HG03575 (cell line): Measurements from ENCODE around the gene SMIM5.

Experiments used
- ATAC-seq: cut with Tn5 transposase; IDR thresholded peaks from one replicate; pipeline ENCODE4 v1.9.1; 2021; ENCODE audit not compliant: unreplicated experiment, insufficient number of reproducible peaks, low FRiP score; ENCODE audit errors: extremely low read depth

SMIM5 gene

DNA sequence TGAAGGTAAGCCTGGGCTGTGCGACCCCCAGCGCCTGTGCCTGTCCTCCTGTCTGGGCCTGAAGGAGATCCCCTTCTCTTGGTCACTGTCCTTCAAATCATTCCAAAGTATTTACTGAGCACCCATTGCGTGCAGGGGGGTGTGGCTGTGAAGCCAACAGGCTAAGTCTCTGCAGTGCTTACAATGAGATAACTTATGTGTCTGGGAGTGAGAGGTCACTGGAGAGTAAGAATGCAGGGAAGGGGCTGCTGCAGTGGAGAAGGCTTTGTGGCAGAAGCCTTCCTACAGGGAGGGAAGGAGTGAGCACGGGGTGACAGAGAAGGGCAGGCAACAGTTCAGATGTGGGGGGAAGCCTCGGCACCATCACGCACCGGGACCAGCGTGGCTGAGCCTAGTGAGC, 11.2 kb upstream of the SMIM5 start:
- no peak for ATAC-seq

DNA sequence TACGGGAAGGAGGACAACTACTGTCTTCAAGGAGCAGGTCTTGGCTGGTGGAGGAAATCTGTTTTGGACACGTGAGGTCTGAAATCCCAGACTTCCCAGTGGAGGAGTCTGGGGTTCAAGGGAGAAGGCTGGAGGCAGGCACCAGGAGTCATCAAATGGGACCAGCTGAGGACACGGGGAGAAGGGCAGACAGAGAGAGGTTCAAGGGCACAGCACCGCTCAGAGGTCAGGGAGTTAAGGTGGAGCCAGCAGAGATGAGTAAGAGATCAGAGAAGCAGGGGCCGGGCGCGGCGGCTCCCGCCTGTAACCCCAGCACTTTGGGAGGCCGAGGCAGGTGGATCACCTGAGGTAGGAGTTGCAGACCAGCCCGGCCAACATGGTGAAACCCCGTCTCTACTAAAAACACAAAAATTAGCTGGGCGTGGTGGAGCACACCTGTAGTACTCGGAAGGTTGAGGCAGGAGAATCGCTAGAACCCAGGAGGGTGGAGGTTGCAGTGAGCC, 10.4 kb upstream of the SMIM5 start:
- ATAC-seq = no peak

DNA sequence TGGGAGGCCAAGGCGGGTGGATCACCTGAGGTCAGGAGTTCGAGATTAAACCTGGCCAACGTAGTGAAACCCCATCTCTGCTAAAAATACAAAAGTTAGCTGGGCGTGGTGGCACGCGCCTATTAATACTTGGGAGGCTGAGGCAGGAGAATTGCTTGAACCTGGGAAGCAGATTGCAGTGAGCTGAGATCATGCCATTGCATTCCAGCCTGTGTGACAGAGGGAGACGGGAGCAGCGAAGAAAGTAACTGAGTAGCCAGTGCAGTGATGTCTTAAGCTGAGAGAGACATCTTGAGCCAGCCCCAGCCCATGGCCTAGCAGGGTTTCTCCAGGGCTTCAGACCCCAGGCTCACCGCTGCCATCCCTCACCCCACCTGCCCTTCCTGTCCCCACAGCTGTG, 9.8 kb upstream of the SMIM5 start:
- ATAC-seq = no peak

DNA sequence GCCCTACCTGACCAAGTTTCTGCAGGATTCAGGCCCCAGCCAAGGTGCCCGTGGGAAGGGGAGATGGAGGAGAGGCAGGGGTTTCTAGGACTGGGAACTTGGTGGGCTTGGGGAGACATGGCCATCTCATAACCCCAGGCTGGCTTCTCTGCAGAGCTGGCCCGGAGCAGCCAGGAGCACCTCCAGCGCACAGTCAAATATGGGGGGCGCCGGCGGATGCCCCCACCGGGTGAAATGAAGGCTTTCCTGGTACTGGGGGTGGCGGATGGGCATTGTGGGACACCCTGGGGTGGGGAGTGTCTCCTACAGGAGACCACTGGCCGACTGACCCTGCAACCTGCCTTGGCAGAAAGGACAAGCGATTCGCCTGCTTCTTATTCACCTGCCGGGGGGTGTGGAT, 9.2 kb upstream of the SMIM5 start:
- ATAC-seq = no peak

DNA sequence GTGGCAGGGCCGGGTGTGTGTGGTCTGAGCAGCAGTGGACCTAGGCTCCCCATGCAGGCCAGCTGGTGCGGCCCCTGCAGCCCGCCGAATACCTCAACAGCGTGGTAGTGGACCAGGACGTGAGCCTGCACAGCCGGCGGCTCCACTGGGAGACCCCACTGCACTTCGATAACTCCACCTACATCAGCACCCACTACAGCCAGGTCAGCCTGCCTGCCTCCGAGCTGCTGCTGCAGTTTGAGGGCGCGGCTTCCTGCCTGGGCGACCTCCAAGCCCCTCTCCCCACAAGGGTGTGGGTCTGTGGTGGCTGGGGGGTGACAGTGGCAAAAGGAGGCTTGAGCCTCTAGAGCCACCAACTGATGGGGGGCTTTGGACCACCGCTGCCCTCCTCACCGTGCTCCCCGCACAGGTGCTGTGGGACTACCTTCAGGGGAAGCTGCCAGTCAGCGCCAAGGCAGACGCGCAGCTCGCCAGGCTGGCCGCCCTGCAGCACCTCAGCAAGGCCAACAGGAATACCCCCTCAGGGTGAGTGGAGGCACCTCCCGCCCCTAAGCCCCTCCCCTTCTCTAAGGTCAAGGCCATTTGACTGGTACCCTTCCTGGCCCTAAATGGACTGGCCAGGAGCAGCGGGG, 8.4 kb upstream of the SMIM5 start:
- ATAC-seq = no peak

DNA sequence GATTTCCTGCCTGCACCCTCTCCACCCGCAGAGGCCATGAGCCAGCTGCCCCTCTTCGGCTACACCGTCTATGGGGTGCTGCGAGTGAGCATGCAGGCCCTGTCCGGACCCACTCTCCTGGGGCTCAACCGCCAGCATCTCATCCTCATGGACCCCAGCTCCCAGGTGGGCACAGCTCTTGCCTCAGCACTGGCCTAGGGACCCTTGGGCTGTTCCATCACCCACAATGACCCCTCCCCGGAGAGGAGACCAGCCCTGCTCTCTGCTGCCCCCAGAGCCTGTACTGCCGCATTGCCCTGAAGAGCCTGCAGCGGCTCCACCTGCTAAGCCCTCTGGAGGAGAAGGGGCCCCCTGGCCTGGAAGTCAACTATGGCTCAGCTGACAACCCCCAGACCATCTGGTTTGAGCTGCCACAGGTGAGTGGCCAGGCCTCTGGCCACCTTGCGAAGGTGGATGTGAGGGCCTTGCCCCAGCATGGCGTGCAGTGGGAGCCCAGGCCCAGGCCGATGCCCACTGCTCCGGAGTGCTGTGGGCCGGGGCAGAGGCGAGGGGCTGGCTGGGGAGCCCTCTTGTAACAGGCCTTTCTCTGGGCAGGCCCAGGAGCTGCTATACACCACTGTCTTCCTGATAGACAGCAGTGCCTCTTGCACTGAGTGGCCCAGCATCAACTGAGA, 7.3 kb upstream of the SMIM5 start:
- ATAC-seq = no peak

DNA sequence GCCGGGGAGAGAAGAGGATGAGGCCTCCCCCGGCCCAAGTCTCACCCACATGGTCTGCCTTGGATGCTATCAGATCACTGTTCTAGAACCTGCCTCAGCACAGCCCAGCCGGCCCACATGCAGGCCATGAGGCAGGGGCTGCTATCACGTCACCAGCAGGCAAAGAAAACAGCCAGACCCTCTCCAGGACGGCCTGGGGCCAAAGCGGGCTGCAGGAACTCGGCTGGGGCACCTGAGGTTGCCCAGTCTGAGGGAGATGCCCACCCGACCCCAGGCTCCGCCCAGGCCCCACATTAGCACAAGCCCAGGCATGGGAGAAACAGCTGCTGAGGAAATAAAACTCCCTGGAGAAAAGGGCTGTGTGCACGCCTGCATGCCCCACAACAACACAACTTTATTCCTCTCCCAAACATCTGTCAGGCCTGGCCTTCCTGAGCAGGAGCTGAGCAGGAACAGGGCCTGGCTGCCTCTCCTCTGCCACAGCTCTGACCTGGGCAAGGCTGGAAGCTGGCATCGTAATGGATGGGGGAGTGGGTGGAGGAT, 6.7 kb upstream of the SMIM5 start:
- ATAC-seq = no peak

DNA sequence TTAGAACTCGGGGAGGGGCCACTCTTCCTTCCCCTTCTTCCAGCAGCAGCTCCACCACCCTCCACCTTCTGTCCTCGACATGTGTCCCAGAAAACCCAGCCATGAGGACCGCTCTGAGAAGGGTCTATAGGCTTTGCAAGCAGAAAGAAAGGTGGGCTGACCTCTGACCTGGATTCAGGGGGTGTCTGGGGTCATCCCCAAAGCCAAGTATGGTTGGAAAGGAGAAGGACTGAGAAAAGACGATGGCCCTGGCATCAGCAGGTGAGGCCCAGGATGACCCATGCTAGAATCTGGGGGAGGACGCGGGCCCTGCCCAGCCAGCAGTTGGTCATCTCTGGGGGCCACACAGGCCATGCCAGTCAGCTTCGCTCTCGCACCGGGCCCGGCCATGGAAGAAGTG, 6.1 kb upstream of the SMIM5 start:
- no peak for ATAC-seq

DNA sequence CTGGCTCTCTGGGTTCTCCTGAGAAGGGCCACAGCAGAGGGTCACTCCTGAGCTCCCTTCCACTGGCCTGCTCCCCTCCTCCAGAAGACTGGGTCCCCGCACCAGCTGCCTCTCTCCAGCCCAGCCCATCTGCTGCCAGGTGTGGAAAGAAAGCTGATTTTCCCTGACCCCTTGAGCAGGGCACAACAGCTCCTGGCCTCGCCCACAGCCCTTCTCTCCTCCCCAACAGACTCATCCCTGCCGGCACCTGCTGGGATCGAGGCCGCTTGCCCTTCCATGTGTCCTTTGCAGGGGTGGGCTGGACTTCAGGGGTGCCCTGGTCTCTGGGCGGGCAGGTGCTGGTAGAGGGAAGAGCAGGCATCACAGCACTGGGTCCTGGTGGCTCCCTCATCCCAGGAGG, 4.8 kb upstream of the SMIM5 start:
- ATAC-seq = no peak

DNA sequence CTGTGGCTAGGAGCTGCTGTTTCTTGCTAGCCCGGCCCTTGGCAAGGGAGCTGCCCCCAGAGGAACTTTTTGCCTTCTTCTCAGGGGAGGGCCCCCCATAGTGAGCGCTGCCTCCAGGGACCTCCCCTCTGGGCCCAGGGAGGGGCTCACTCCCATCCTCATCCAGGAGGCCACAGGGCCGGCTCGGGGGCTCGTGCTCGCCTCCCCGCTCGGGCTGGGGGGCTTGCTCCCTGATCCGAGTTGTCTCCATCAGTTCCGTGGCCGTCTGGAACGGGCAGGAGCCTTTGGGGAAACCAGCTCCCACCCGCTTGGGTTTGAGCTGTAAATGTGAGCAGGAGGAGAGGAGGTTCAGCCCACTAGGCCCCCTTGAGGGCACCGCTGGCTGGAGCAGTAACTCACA, 4.1 kb upstream of the SMIM5 start:
- no peak for ATAC-seq

DNA sequence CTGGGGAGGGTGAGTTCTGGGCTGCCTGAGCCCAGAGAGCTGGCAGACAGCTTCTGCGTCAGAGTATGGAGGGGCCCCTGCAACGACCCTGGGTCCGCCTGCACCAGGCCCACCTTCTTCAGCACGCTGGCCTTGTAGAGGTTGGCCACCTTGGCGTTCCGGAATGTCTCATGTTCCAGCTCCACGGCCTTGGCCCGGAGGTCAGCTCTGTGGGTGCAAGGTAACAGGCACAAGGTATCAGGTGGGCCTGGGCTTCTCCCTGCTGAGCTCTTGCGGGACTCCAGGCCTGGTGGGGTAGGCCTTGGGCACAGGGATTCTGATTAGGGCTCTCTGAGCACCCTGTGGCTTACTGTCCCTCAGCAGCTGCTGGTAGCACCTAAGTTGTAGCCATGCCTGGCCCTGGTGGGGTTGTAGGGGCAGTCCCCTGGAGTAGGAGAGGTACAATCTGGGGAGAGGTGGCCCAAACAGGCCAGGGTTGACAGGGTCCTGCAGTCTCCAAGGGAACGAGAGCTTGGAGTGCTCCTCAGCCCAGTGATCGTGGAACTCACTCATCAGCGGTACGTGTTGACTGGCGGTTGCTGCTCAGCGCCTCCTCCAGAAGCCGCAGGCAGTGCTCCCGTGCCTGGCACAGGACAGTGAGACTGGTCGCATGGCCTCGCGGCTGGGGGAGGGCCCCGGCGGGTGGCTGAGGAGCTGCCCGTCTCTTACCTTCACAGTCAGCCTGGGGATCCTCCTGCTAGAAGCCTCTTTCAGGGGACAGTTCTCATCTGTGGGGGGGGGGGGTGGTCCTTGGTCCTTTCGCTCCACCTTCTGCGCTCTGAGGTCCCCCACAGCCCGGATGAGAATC, 2.9 kb upstream of the SMIM5 start:
- ATAC-seq = no peak

DNA sequence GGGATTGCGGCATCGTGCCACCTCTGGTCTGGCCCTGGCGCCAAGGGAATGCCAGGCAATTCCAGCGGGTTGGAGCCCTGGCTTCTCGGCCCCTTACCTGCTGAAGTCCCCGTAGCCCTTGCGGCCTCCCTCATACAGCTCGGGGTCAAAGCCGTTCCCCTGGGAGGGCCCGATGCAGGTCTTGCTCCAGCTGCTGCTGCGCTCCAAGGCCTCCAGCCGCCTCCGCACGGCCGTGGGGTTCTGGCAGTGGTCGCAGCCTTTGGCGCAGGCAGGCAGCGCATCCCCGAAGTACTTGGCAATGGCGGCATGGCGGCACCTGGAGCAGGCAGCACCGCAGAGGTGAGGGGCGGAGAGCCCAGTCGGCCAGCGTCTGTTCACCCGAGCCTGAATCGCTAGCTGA, 1.9 kb upstream of the SMIM5 start:
- ATAC-seq = no peak

DNA sequence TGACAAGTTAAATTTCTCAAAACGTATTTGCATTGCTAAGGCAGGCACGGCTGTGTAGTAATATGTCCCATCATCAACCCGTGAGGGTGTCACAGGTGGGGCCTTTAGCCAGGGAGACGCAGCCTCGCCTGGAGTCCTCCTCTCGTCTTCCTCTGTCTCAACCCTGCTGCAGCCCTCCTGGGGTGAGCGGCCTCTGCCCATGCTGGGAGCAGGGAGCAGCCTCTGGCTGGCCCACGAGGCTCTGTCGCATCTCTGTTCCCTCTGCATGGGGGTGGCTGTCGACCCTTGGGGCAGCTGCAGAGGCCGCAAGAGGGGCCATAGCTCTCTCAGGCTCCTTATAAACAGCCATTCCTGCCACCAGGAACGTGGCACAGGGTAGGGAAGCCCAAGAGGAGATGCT, 806 bp upstream of the SMIM5 start:
- ATAC-seq = no peak

DNA sequence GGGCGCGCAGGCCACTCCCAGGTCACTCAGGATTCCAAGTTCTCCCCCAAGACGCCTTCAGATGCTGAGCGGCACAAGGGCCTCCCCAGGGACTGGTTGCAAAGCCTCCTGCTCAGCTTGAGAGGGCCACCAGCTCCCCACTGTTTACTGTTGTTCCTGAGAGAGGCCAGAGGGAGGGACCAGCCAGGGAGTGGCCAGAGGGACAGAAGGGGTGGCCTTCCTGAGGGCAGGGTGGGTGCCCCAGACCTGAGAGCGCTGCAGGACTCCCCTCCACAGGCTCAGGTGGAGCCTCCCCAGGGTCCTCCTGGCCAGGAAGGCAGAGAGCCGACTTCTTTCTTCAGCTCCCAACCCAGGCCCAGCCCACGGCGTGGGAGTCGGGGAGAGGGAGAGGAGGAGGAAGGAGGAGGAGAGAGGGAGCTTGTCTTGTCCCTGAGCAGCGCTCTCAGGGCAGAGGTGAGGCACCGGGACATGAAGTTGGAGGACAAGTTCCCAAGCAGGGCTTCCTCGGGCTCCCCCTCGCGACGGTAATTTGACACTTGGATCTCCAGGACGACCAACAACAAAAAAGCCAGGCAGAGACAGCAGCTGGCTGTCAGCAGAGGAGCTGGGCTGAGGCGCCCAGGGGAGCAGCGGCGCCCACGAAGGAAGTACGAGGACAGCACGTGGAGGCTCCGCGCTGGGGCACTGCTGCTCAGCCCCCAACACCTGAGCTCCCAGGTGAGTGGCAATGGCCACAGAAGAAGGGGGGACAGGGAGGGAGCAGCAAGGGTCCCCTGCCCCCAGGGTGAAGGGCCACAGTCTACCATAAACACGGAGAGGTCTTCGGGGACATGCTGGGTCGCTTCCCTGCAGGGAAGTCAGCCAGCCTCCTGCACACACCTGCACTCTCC, 497 bp downstream of the SMIM5 start:
- ATAC-seq = no peak

DNA sequence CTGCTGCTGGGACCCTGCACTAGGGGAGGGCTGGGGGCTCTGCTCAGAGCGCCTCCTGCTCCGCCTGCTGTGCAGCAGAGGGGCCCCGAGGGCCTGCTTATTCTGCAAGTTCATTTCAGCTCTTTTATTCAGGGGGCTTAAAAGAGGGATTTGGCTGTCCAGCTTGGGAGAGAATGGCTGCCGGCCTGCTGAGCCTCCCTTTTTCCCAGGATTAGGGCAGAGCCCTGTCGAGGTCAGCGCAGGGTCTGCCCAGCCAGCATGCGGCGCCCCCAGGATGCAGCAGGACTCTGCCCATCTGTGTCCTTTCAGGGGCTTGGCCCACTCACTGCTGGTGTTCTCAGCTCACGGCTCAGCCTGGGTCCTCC, 1.1 kb downstream of the SMIM5 start:
- ATAC-seq = no peak

DNA sequence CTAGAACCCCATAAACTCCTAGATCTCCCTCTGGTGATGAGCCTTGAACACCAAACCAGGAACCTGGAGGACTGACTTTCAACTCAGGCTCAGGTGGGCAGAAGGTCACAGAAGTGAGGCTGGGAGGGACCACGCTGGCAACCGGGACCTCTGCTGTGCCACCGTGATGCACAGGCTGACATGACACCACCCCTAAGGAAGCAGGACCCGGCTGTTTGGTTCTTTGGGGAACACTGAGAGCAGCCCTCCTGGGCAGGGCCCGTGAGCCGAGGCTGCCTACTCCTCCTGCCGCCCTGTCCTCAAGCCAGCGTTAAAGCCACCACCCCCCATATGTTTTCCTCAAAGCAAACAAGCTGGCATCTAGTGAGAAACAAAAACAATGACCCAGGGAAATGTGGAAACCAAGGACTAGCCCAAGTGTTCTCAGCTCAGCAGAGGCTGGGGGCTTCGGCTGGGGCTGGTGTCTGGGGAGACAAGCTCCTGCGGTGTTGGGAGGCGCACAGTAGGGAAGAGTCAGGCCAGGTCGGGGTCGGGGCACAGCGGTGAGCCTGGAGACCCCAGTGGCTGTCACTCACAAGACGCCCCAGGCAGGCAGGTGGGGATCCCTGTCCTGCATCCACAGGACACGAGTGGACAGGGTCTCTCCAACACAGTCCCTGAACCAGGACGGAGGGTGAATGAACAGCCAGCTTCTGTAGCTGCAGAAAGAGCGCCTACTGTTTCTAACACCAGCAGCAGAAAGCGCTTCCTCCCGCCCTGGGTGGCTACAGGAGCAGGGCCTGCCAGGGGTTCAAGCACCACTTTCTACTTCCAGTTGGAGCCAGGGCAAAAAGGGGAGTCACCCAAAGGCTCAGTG, 1.7 kb downstream of the SMIM5 start:
- no peak for ATAC-seq

DNA sequence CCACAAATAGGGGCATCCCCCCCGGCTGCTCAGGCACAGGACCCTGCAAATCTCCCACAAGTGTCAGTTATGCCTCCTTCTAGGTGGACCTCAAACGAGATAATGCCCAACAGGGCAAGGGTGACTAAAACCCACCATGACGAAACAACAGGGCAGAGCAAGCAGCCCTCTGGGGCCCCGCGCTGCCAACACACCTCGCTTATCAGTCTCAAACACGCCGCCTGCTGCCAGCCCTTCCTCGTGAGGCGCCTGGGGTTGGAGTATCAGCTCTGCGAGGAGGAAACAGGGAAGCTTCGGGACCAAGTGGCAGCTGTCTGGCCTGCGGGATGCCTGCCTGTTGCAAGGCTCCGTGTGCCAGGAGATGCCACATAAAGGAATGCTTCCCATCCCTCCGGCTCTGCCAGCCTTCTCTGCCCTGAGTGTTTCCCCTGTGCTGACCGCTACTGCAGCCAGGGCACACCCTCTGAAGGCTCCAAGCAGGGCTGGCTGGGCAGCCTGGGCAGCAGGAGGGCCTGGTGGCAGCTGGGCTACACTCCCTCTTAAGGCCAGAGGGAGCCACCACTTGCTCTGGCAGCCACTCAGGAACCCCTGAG, 2.5 kb downstream of the SMIM5 start:
- ATAC-seq = no peak
